ENCODE data around the gene ALG1. TPM values are rescaled to one million over a fixed set of nuclear protein-coding genes. Genes with fewer than 3 reads are reported as not detected.

Gene ALG1
- 53.0 and 56.5 TPM in 2 replicates for total RNA-seq

DNA sequence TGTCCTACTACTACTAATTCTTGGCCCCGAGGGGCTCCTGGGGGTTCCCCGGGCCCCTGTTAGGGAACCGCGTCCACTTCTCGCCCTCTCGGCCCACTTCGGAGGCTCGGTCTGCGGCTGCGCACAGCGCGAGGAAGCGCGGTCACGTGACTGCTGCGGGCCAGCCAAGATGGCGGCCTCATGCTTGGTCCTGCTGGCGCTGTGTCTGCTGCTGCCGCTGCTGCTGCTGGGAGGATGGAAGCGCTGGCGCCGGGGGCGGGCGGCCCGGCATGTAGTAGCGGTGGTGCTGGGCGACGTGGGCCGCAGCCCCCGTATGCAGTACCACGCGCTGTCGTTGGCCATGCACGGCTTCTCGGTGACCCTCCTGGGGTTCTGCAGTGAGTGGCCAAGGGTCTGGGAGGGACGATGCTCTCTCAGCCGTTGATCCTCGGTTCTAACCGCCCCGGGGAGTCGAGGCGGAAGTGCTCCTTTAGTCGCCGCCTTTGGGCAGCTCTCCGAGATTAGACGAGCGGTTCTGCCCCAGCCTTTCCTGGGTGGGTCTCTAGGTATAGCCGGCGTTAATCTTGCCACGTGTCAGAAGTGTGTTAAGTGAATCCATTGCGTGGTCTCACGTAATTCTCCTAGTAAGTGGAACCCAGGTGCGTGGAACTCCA lies at the start of gene ALG1:
ALG1 (plus strand) TSS at position 163 of the 653 bp plus-strand sequence; CDS start at position 170, 7 bp downstream.

DNA sequence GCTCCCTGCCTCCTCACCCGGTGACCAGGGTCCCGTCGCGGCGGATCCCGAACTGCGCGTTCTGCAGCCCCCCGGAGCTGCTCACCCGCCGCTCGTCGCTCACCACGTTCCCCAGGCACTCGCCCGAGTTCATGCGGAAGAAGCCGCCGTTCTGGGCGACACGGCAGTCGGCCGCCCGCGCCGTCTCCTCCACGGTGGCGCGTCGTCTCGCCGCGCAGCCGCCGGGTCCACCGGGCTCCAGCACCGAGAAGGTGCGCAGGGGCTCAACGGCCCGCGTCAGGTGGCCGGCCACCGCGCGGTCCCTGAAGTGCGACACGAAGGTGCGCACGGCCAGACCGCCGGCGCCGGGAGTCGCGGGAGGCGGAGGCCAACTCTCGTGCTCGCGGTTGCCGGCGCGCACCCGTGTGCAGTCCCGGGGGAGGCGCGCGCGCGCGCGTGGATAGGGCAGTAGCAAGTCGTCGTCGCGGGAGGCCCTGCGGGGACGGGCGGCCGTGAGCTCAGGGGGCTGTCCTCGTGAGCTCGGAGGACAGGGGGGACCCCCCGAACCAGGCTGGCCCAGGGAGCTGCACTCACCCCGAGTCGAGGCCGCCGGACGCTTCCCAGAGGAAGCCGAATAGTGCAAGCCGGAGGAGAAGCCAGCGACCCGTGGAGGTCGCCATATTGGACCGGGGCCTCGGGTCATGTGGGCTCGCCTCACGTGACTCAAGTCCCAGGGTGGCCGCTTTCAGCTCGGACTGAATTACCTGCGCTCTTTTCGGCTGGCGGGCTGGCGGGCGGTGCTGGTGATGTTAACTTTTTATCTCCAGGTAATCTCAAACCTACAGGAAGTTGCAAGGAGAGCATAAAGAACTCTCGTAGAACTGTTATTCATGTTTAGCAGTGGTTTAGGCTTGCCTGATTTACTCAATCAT lies 38.1 kb upstream of the ALG1 start, which contains the start of gene NAGPA:
NAGPA (minus strand) TSS at position 680 of the 911 bp plus-strand sequence; CDS start at position 659, 21 bp downstream.

GRCh38 chr16:5065813-5066212 lies 5.8 kb upstream of the ALG1 start, which contains the start of gene C16orf89:
Gene C16orf89 (minus strand): TSS chr16:5065956. CDS start chr16:5065908, 48 bp downstream.

GRCh38 chr16:5097470-5098220 lies 26.0 kb downstream of the ALG1 start, which contains the start of gene EEF2KMT:
Gene EEF2KMT (minus strand): TSS chr16:5097795. CDS start chr16:5097739, 56 bp downstream.

Other genes with a start within 250 kb of the ALG1 start
- 32.8 and 33.2 TPM in 2 replicates for gene GLYR1, start 224.6 kb upstream of the ALG1 start, total RNA-seq
- gene UBN1, start 224.4 kb upstream of the ALG1 start, total RNA-seq: 13.8 and 18.6 TPM in 2 replicates
- gene PPL, start 134.7 kb upstream of the ALG1 start, total RNA-seq: under 0.01 and 0.18 TPM in 2 replicates
- gene SEC14L5, start 113.5 kb upstream of the ALG1 start, total RNA-seq: 0.18 TPM in 1 of 2 replicates, not detected in the other
- 32.1 and 48.4 TPM in 2 replicates for gene NAGPA, start 37.9 kb upstream of the ALG1 start, total RNA-seq
- 0.29 TPM in 1 of 2 replicates, not detected in the other for gene C16orf89, start 5.9 kb upstream of the ALG1 start, total RNA-seq
- 17.5 and 23.4 TPM in 2 replicates for gene EEF2KMT, start 26.0 kb downstream of the ALG1 start, total RNA-seq

All from myometrial cell (primary cell).